Calu3 (cell line): ENCODE results near the gene RRP1. TPM values are rescaled to one million over a fixed set of nuclear protein-coding genes. Genes with fewer than 3 reads are reported as not detected.

ENCODE experiments used
- Bru-seq: library from RNA; stranded (reverse); fragments of 400-500 nt; gene quantifications from one replicate; lab custom pipeline; 2021; lab: Mats Ljungman, UMichigan
- BruChase-seq, 2 experiments: library from RNA; stranded (reverse); fragments of 400-500 nt; gene quantifications; one replicate each; lab custom pipeline; 2021; lab: Mats Ljungman, UMichigan
- BruUV-seq: library from RNA; stranded (reverse); fragments of 400-500 nt; replicated peaks from 2 replicates; lab custom pipeline; 2021; lab: Mats Ljungman, UMichigan
- CTCF ChIA-PET: fragments of 300-600 bp; sonication (Branson Sonifier 250); formaldehyde crosslinking; loops from one replicate; lab custom pipeline; 2022; ENCODE audit warnings: antibody characterized with exemption; lab: Charles Lee
- DNase-seq: peaks from one replicate; pipeline ENCODE4 v3.0.0; 2022
- H3K27ac Mint-ChIP-seq: one replicate; pipeline ENCODE4 v1.8.0; 2022; ENCODE audit warnings: mixed read lengths; ENCODE audit not compliant: unreplicated experiment
- H3K27me3 Mint-ChIP-seq: one replicate; pipeline ENCODE4 v1.8.0; 2022; ENCODE audit warnings: mixed read lengths; ENCODE audit not compliant: unreplicated experiment
- H3K36me3 Mint-ChIP-seq: one replicate; pipeline ENCODE4 v1.8.0; 2022; ENCODE audit warnings: mild to moderate bottlenecking, moderate library complexity, mixed read lengths; ENCODE audit not compliant: insufficient read depth, unreplicated experiment
- H3K4me1 Mint-ChIP-seq: one replicate; pipeline ENCODE4 v1.8.0; 2022; ENCODE audit warnings: mild to moderate bottlenecking, low read depth, mixed read lengths; ENCODE audit not compliant: unreplicated experiment
- H3K4me3 Mint-ChIP-seq: one replicate; pipeline ENCODE4 v1.8.0; 2022; ENCODE audit warnings: mild to moderate bottlenecking, low read depth, moderate library complexity, mixed read lengths; ENCODE audit not compliant: unreplicated experiment
- H3K9me3 Mint-ChIP-seq: one replicate; pipeline ENCODE4 v1.8.0; 2022; ENCODE audit warnings: low read depth, mixed read lengths; ENCODE audit not compliant: unreplicated experiment
- CTCF ChIP-seq: fragments of 200-600 bp; IDR thresholded peaks from one replicate; pipeline ENCODE4 v1.8.0; 2022; ENCODE audit warnings: antibody characterized with exemption; ENCODE audit not compliant: unreplicated experiment
- intact Hi-C: fragments of 100-400 bp; cut with micrococcal nuclease; formaldehyde crosslinking; loops from one replicate; pipeline ENCODE4 v1.10.0; 2022; ENCODE audit not compliant: unreplicated experiment
- long read RNA-seq: library from polyadenylated mRNA; stranded (forward); transcript quantifications from one replicate; pipeline ENCODE4 v2.0.0, GENCODE V29; 2022
- total RNA-seq: library from RNA; stranded (reverse); gene quantifications from 2 replicates; pipeline ENCODE4 v1.2.3, GENCODE V29; 2022

The RRP1 gene
- total RNA-seq (37.2 and 49.4 TPM in 2 replicates), Bru-seq, nascent RNA (percentile 73 among the genes with signal in this experiment), BruChase-seq, experiment 1, labeled RNA remaining after a 6-hour chase (percentile 76 among the genes with signal in this experiment), BruChase-seq, experiment 2, labeled RNA remaining after a 2-hour chase (percentile 75 among the genes with signal in this experiment)
- long read RNA-seq, transcript RRP1-207 (13 exons, 3,022 nt): major isoform, 68 of 100 reads
- long read RNA-seq, partial matches to known transcripts: 7 of 100 reads
- long read RNA-seq, other reads (novel, unspliced or antisense): 25 of 100 reads

GRCh38 chr21:43789276-43790009, at the start of gene RRP1:
Gene RRP1 (plus strand): TSS chr21:43789577. CDS start chr21:43789630, 53 bp downstream.
- intact Hi-C loops: no loop called here
- H3K27ac Mint-ChIP-seq: peak within 1 kb of the TSS; percentile 70

GRCh38 chr21:43739621-43740435, 49.5 kb upstream of the RRP1 start:
- no peak for DNase-seq
- BruUV-seq: no TSS peak
- Mint-ChIP-seq H3K27me3 (no peaks in the 10 kb centered on the region), H3K27ac (peak overlapping the region; percentile 69), H3K4me1 (no peaks in the 10 kb centered on the region), H3K9me3 (no peaks in the 10 kb centered on the region), H3K36me3 (peaks cover 48% of the 10 kb centered on the region), H3K4me3 (no peak overlapping the region)
- TF ChIP-seq CTCF: no peak
- CTCF ChIA-PET: interaction anchor here (0.8 to 1.2 kb wide), 2 partner anchors 11 to 395 kb away, joined by 4 to 8 read pairs; no protein-coding TSS in a partner anchor
- intact Hi-C loops: no loop called here

More at GRCh38 chr21:43789276-43790009, at the start of gene RRP1:
- Mint-ChIP-seq H3K4me1 (peaks cover 13% of the 10 kb centered on the region), H3K36me3 (peaks cover 48% of the 10 kb centered on the region), H3K4me3 (peak within 1 kb of the TSS; percentile 83), H3K27me3 (no peaks in the 10 kb centered on the region), H3K9me3 (no peaks in the 10 kb centered on the region)
- BruUV-seq: no TSS peak
- CTCF ChIA-PET: interaction anchor here (0.7 kb wide), 1 partner anchor 221 kb away, joined by 3 read pairs; no protein-coding TSS in a partner anchor
- peak; percentile 92 for DNase-seq
- TF ChIP-seq CTCF: peak; percentile 92

- no peaks in the 10 kb centered on the region for H3K9me3 Mint-ChIP-seq
- no peak for TF ChIP-seq CTCF
- H3K4me3 Mint-ChIP-seq: peak overlapping the region; percentile 18
- CTCF ChIA-PET: interaction anchor here (0.8 to 1.2 kb wide), 2 partner anchors 12 to 395 kb away, joined by 4 to 8 read pairs; no protein-coding TSS in a partner anchor
- H3K36me3 Mint-ChIP-seq: peaks cover 55% of the 10 kb centered on the region
- no TSS peak for BruUV-seq
- intact Hi-C loops: no loop called here
- H3K27me3 Mint-ChIP-seq: no peaks in the 10 kb centered on the region
- peak; percentile 75 for DNase-seq
- peak overlapping the region; percentile 69 for H3K27ac Mint-ChIP-seq
- H3K4me1 Mint-ChIP-seq: no peaks in the 10 kb centered on the region
Measured at GRCh38 chr21:43740497-43741156, 48.8 kb upstream of the RRP1 start.
